ENCODE measurements around the gene TAF1B. TPM values are rescaled to one million over a fixed set of nuclear protein-coding genes. Genes with fewer than 3 reads are reported as not detected.

The TAF1B gene
- total RNA-seq, 1 donor from 2014 or later = 86.3 TPM

- TF ChIP-seq CTCF (IDR thresholded peaks at IDR 0.05) (no peak), EZH2 (IDR thresholded peaks at IDR 0.05) (no peak), EZH2phosphoT487 (IDR thresholded peaks at IDR 0.05) (no peak)
- H3F3A ChIP-seq (ENCODE audit: low read depth) = peaks cover 22% of the 10 kb centered on the region
- H3K27me3 ChIP-seq = no peaks in the 10 kb centered on the region
- H3K4me3 ChIP-seq = peak overlapping the region; percentile 72
- DNase-seq (ENCODE audit: low spot score) = peak; percentile 25
- Mint-ChIP-seq H3K9me3 (no peaks in the 10 kb centered on the region), H3K4me3 (peak overlapping the region; percentile 94), H3K27ac (no peak overlapping the region), H3K36me3 (peaks cover 18% of the 10 kb centered on the region), H3K27me3 (ENCODE audit: insufficient read depth, low read depth) (peaks cover 2% of the 10 kb centered on the region), H3K4me1 (peaks cover 18% of the 10 kb centered on the region)
- peaks cover 40% of the 10 kb centered on the region for H4K20me1 ChIP-seq (ENCODE audit: low read depth)
- H3K27ac ChIP-seq = peak overlapping the region; percentile 96
- H3K9me3 ChIP-seq (ENCODE audit: low read depth) = no peaks in the 10 kb centered on the region
- peak overlapping the region; percentile 87 for H2AFZ ChIP-seq (replicated peaks)
- peaks cover 55% of the 10 kb centered on the region for H3K79me2 ChIP-seq (ENCODE audit: low read depth)
- peaks cover 15% of the 10 kb centered on the region for H3K4me1 ChIP-seq
- H3K36me3 ChIP-seq = peaks cover 1% of the 10 kb centered on the region
- peak overlapping the region; percentile 66 for H3K9ac ChIP-seq
- H3K4me2 ChIP-seq = peak overlapping the region; percentile 88
Measured at GRCh38 chr2:9844036-9844483, 786 bp downstream of the TAF1B start.

- peaks cover 22% of the 10 kb centered on the region for H3F3A ChIP-seq (ENCODE audit: low read depth)
- peak overlapping the region; percentile 88 for H3K4me2 ChIP-seq
- peaks cover 6% of the 10 kb centered on the region for H3K36me3 ChIP-seq
- no peak for DNase-seq (ENCODE audit: low spot score)
- Mint-ChIP-seq H3K9me3 (no peaks in the 10 kb centered on the region), H3K27me3 (ENCODE audit: insufficient read depth, low read depth) (peaks cover 2% of the 10 kb centered on the region), H3K27ac (no peak overlapping the region), H3K4me3 (peak overlapping the region; percentile 94), H3K4me1 (peaks cover 18% of the 10 kb centered on the region), H3K36me3 (peaks cover 18% of the 10 kb centered on the region)
- H3K79me2 ChIP-seq (ENCODE audit: low read depth) = peaks cover 60% of the 10 kb centered on the region
- no peak overlapping the region for H3K27ac ChIP-seq
- no peaks in the 10 kb centered on the region for H3K27me3 ChIP-seq
- peaks cover 15% of the 10 kb centered on the region for H3K4me1 ChIP-seq
- no peak overlapping the region for H2AFZ ChIP-seq (replicated peaks)
- H3K9ac ChIP-seq = no peak overlapping the region
- TF ChIP-seq EZH2 (IDR thresholded peaks at IDR 0.05) (no peak), EZH2phosphoT487 (IDR thresholded peaks at IDR 0.05) (no peak), CTCF (IDR thresholded peaks at IDR 0.05) (no peak)
- no peaks in the 10 kb centered on the region for H3K9me3 ChIP-seq (ENCODE audit: low read depth)
- peaks cover 40% of the 10 kb centered on the region for H4K20me1 ChIP-seq (ENCODE audit: low read depth)
- peak overlapping the region; percentile 72 for H3K4me3 ChIP-seq
Measured at GRCh38 chr2:9844576-9844975, 1.3 kb downstream of the TAF1B start.

- Histone ChIP-seq H4K20me1 (ENCODE audit: low read depth) (peaks cover 40% of the 10 kb centered on the region), H3K4me2 (no peak overlapping the region), H3K79me2 (ENCODE audit: low read depth) (peaks cover 64% of the 10 kb centered on the region), H2AFZ (replicated peaks) (no peak overlapping the region), H3K27ac (no peak overlapping the region), H3K9ac (no peak overlapping the region), H3K36me3 (peaks cover 21% of the 10 kb centered on the region), H3K27me3 (no peaks in the 10 kb centered on the region), H3K4me3 (no peak overlapping the region), H3K4me1 (peaks cover 15% of the 10 kb centered on the region), H3F3A (ENCODE audit: low read depth) (peaks cover 22% of the 10 kb centered on the region), H3K9me3 (ENCODE audit: low read depth) (no peaks in the 10 kb centered on the region)
- Mint-ChIP-seq H3K4me3 (no peak overlapping the region), H3K36me3 (peaks cover 22% of the 10 kb centered on the region), H3K27me3 (ENCODE audit: insufficient read depth, low read depth) (peaks cover 2% of the 10 kb centered on the region), H3K27ac (no peak overlapping the region), H3K4me1 (peaks cover 18% of the 10 kb centered on the region), H3K9me3 (no peaks in the 10 kb centered on the region)
- TF ChIP-seq EZH2 (IDR thresholded peaks at IDR 0.05) = no peak
- no peak for TF ChIP-seq CTCF (IDR thresholded peaks at IDR 0.05)
- no peak for TF ChIP-seq EZH2phosphoT487 (IDR thresholded peaks at IDR 0.05)
- DNase-seq (ENCODE audit: low spot score) = no peak
Measured at GRCh38 chr2:9846554-9846953, 3.3 kb downstream of the TAF1B start.

All from neural progenitor cell (in vitro differentiated cells).